Measurements from ENCODE around the gene SERINC1.
"Not testable (repeated sequence)": the region's sequence is repeated elsewhere in the genome, so short reads cannot be mapped to it uniquely, and the experiment has no call there.

Gene SERINC1

DNA sequence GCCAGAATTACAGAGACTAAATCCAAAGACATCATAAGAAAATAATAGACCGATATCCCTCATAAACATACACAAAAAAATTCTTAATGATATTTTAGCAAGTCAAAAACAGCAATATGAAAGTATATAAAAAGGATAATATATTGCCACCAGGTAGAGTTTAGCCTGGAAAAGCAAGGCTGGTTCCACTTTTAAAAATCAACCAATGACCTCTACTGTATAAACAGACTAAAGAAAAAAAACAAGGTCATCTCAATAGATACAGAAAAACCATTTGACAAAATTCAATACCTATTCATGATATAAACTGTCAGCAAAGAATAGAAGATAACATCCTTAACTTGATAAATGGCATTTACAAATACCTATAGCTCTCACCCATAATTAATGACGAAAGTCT is 9.7 kb downstream of the SERINC1 start:
- Histone ChIP-seq H3K4me2 (ENCODE audit: low read length, poor library complexity, severe bottlenecking) (no peak overlapping the region), H4K91ac (ENCODE audit: low read length) (no peak overlapping the region), H3K27ac (ENCODE audit: low read length, poor library complexity, severe bottlenecking) (no peak overlapping the region), H2AK5ac (ENCODE audit: low read length, severe bottlenecking) (no peak overlapping the region), H3K9me3 (ENCODE audit: control insufficient read depth, low read length) (no peaks in the 10 kb centered on the region), H3K27me3 (ENCODE audit: control insufficient read depth in 1 of 2, insufficient read depth in 1 of 2, low read length in 2 of 2) (no peaks in the 10 kb centered on the region), H2BK120ac (ENCODE audit: low read depth, low read length) (no peak overlapping the region), H3K9ac (ENCODE audit: low read length) (no peak overlapping the region), H3K4me1 (ENCODE audit: control insufficient read depth, insufficient read depth, low read depth, low read length) (no peaks in the 10 kb centered on the region), H2AFZ (ENCODE audit: low read depth, low read length) (no peak overlapping the region), H3K4ac (ENCODE audit: low read depth in 1 of 2, low read length in 2 of 2) (no peak overlapping the region), H3K14ac (ENCODE audit: low read length in 2 of 2) (no peak overlapping the region), H2BK15ac (ENCODE audit: low read depth, poor library complexity, severe bottlenecking) (no peak overlapping the region), H3K23ac (ENCODE audit: low read length in 2 of 2) (no peak overlapping the region), H3K18ac (ENCODE audit: low read depth in 1 of 2, low read length in 2 of 2) (no peak overlapping the region), H3K79me1 (replicated peaks; ENCODE audit: low read length, poor library complexity, severe bottlenecking) (peaks cover 2% of the 10 kb centered on the region), H2BK5ac (ENCODE audit: low read depth, low read length, poor library complexity, severe bottlenecking) (no peak overlapping the region), H3K4me3 (ENCODE audit: insufficient read depth in 1 of 2, low read depth in 1 of 2, low read length in 2 of 2) (no peak overlapping the region), H3K36me3 (ENCODE audit: control insufficient read depth in 1 of 2, insufficient read depth in 2 of 2, low read depth in 1 of 2, low read length in 2 of 2) (peaks cover 6 to 54% of the 10 kb centered on the region in 2 experiments), H2BK12ac (ENCODE audit: low read length in 2 of 2) (no peak overlapping the region), H4K8ac (ENCODE audit: low read length) (no peak overlapping the region)
- 100% methylated on average over 1 of the region's 2 CpGs for WGBS
- no peak for DNase-seq

GRCh38 chr6:122459865-122460416 is 11.7 kb downstream of the SERINC1 start:
- H3K4me2 ChIP-seq (ENCODE audit: low read length, poor library complexity, severe bottlenecking); H2AK5ac ChIP-seq (ENCODE audit: low read length, severe bottlenecking); H3K14ac ChIP-seq (ENCODE audit: low read length in 2 of 2); H3K18ac ChIP-seq (ENCODE audit: low read depth in 1 of 2, low read length in 2 of 2); H2BK5ac ChIP-seq (ENCODE audit: low read depth, low read length, poor library complexity, severe bottlenecking); H3K4me3 ChIP-seq (ENCODE audit: insufficient read depth in 1 of 2, low read depth in 1 of 2, low read length in 2 of 2); H2BK12ac ChIP-seq (ENCODE audit: low read length in 2 of 2); H3K27me3 ChIP-seq (ENCODE audit: control insufficient read depth in 1 of 2, insufficient read depth in 1 of 2, low read length in 2 of 2); H2BK15ac ChIP-seq (ENCODE audit: low read depth, poor library complexity, severe bottlenecking); H3K79me1 ChIP-seq (replicated peaks; ENCODE audit: low read length, poor library complexity, severe bottlenecking); H2BK120ac ChIP-seq (ENCODE audit: low read depth, low read length); H2AFZ ChIP-seq (ENCODE audit: low read depth, low read length); H3K23ac ChIP-seq (ENCODE audit: low read length in 2 of 2); H4K91ac ChIP-seq (ENCODE audit: low read length); DNase-seq; H4K8ac ChIP-seq (ENCODE audit: low read length); H3K9ac ChIP-seq (ENCODE audit: low read length); H3K9me3 ChIP-seq (ENCODE audit: control insufficient read depth, low read length); H3K4ac ChIP-seq (ENCODE audit: low read depth in 1 of 2, low read length in 2 of 2); H3K4me1 ChIP-seq (ENCODE audit: control insufficient read depth, insufficient read depth, low read depth, low read length); H3K27ac ChIP-seq (ENCODE audit: low read length, poor library complexity, severe bottlenecking): not testable (repeated sequence)
- WGBS: 88% methylated on average over 7 of the region's 8 CpGs
- peaks cover 3 to 56% of the 10 kb centered on the region in 2 experiments for H3K36me3 ChIP-seq (ENCODE audit: control insufficient read depth in 1 of 2, insufficient read depth in 2 of 2, low read depth in 1 of 2, low read length in 2 of 2)

GRCh38 chr6:122459240-122459639 is 12.4 kb downstream of the SERINC1 start:
- Histone ChIP-seq H3K79me1 (replicated peaks; ENCODE audit: low read length, poor library complexity, severe bottlenecking) (peaks cover 2% of the 10 kb centered on the region), H3K18ac (ENCODE audit: low read depth in 1 of 2, low read length in 2 of 2) (no peak overlapping the region), H4K8ac (ENCODE audit: low read length) (no peak overlapping the region), H2BK12ac (ENCODE audit: low read length in 2 of 2) (no peak overlapping the region), H3K9me3 (ENCODE audit: control insufficient read depth, low read length) (no peaks in the 10 kb centered on the region), H3K23ac (ENCODE audit: low read length in 2 of 2) (no peak overlapping the region), H3K4me3 (ENCODE audit: insufficient read depth in 1 of 2, low read depth in 1 of 2, low read length in 2 of 2) (no peak overlapping the region), H2BK120ac (ENCODE audit: low read depth, low read length) (no peak overlapping the region), H3K4ac (ENCODE audit: low read depth in 1 of 2, low read length in 2 of 2) (no peak overlapping the region), H2BK5ac (ENCODE audit: low read depth, low read length, poor library complexity, severe bottlenecking) (no peak overlapping the region), H2BK15ac (ENCODE audit: low read depth, poor library complexity, severe bottlenecking) (no peak overlapping the region), H3K27me3 (ENCODE audit: control insufficient read depth in 1 of 2, insufficient read depth in 1 of 2, low read length in 2 of 2) (no peaks in the 10 kb centered on the region), H3K4me2 (ENCODE audit: low read length, poor library complexity, severe bottlenecking) (no peak overlapping the region), H2AK5ac (ENCODE audit: low read length, severe bottlenecking) (no peak overlapping the region), H3K14ac (ENCODE audit: low read length in 2 of 2) (no peak overlapping the region), H2AFZ (ENCODE audit: low read depth, low read length) (no peak overlapping the region), H3K4me1 (ENCODE audit: control insufficient read depth, insufficient read depth, low read depth, low read length) (no peaks in the 10 kb centered on the region), H4K91ac (ENCODE audit: low read length) (no peak overlapping the region), H3K36me3 (ENCODE audit: control insufficient read depth in 1 of 2, insufficient read depth in 2 of 2, low read depth in 1 of 2, low read length in 2 of 2) (peaks cover 5 to 56% of the 10 kb centered on the region in 2 experiments), H3K27ac (ENCODE audit: low read length, poor library complexity, severe bottlenecking) (no peak overlapping the region), H3K9ac (ENCODE audit: low read length) (no peak overlapping the region)
- WGBS: no CpG with 5 or more reads among the region's 2 CpGs
- DNase-seq: no peak

DNA sequence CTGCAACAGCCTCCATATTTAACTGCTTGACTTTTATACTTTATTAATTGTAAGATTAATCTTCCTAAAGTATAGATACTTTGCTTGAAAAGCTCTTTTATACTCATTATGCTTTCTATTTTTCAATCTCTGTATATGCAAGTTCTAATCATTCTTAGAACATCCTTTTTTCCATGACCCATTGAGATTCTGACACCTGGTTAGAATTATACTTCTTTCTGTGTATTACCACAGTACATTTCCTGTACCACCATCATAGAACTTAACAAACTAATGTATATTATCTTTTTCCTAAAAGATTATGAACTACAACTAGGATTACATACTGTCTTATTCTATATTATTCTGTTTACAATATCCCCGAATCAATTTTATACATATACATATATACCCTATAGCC is 13.5 kb downstream of the SERINC1 start:
- Histone ChIP-seq H2BK12ac (ENCODE audit: low read length in 2 of 2) (no peak overlapping the region), H2AFZ (ENCODE audit: low read depth, low read length) (no peak overlapping the region), H4K91ac (ENCODE audit: low read length) (no peak overlapping the region), H3K18ac (ENCODE audit: low read depth in 1 of 2, low read length in 2 of 2) (no peak overlapping the region), H3K27me3 (ENCODE audit: control insufficient read depth in 1 of 2, insufficient read depth in 1 of 2, low read length in 2 of 2) (no peaks in the 10 kb centered on the region), H3K27ac (ENCODE audit: low read length, poor library complexity, severe bottlenecking) (no peak overlapping the region), H3K9me3 (ENCODE audit: control insufficient read depth, low read length) (no peaks in the 10 kb centered on the region), H3K36me3 (ENCODE audit: control insufficient read depth in 1 of 2, insufficient read depth in 2 of 2, low read depth in 1 of 2, low read length in 2 of 2) (peaks cover 5 to 59% of the 10 kb centered on the region in 2 experiments), H3K9ac (ENCODE audit: low read length) (no peak overlapping the region), H3K23ac (ENCODE audit: low read length in 2 of 2) (no peak overlapping the region), H3K14ac (ENCODE audit: low read length in 2 of 2) (no peak overlapping the region), H2BK5ac (ENCODE audit: low read depth, low read length, poor library complexity, severe bottlenecking) (no peak overlapping the region), H4K8ac (ENCODE audit: low read length) (no peak overlapping the region), H3K4ac (ENCODE audit: low read depth in 1 of 2, low read length in 2 of 2) (no peak overlapping the region), H3K4me3 (ENCODE audit: insufficient read depth in 1 of 2, low read depth in 1 of 2, low read length in 2 of 2) (no peak overlapping the region), H2AK5ac (ENCODE audit: low read length, severe bottlenecking) (no peak overlapping the region), H2BK120ac (ENCODE audit: low read depth, low read length) (no peak overlapping the region), H3K4me2 (ENCODE audit: low read length, poor library complexity, severe bottlenecking) (no peak overlapping the region), H2BK15ac (ENCODE audit: low read depth, poor library complexity, severe bottlenecking) (no peak overlapping the region), H3K4me1 (ENCODE audit: control insufficient read depth, insufficient read depth, low read depth, low read length) (no peaks in the 10 kb centered on the region), H3K79me1 (replicated peaks; ENCODE audit: low read length, poor library complexity, severe bottlenecking) (peaks cover 2% of the 10 kb centered on the region)
- no peak for DNase-seq
- WGBS: 96% methylated on average over 1 of the region's 1 CpG
